H9 (cell line): ENCODE data around the gene FAM120A. TPM values are rescaled to one million over a fixed set of nuclear protein-coding genes. Genes with fewer than 3 reads are reported as not detected.

Source experiments
- DNase-seq: peaks from one replicate; pipeline ENCODE4 v3.0.0-alpha.2; 2017
- H2AFZ ChIP-seq: one replicate; pipeline ENCODE4 v1.6.1; 2013; ENCODE audit warnings: mild to moderate bottlenecking, low read length, control low read depth, moderate library complexity
- H2AK5ac ChIP-seq: 2 replicates; pipeline ENCODE4 v1.6.1; 2013; ENCODE audit warnings: low read length, control low read depth, mixed read lengths; ENCODE audit not compliant: insufficient read length
- H2BK120ac ChIP-seq: one replicate; pipeline ENCODE4 v1.6.1; 2013; ENCODE audit warnings: low read depth, mild to moderate bottlenecking, low read length, control low read depth, inconsistent platforms; ENCODE audit not compliant: poor library complexity, severe bottlenecking
- H2BK12ac ChIP-seq: 2 replicates; pipeline ENCODE4 v1.6.1; 2013; ENCODE audit warnings: low read length, control low read depth, mixed read lengths, low read depth; ENCODE audit not compliant: insufficient read length
- H2BK15ac ChIP-seq: 2 replicates; pipeline ENCODE4 v1.6.1; 2013; ENCODE audit warnings: low read depth, low read length, control low read depth
- H2BK20ac ChIP-seq: one replicate; pipeline ENCODE4 v1.6.1; 2013; ENCODE audit warnings: low read depth, mild to moderate bottlenecking, low read length, control low read depth, inconsistent platforms; ENCODE audit not compliant: poor library complexity, severe bottlenecking
- H2BK5ac ChIP-seq: 2 replicates; pipeline ENCODE4 v1.6.1; 2013; ENCODE audit warnings: low read length, control low read depth, mixed read lengths; ENCODE audit not compliant: insufficient read length
- H3K14ac ChIP-seq: 2 replicates; pipeline ENCODE4 v1.6.1; 2013; ENCODE audit warnings: low read length, control low read depth; ENCODE audit not compliant: insufficient read depth
- H3K18ac ChIP-seq: 2 replicates; pipeline ENCODE4 v1.6.1; 2013; ENCODE audit warnings: low read depth, mild to moderate bottlenecking, mixed read lengths, low read length, control low read depth; ENCODE audit not compliant: insufficient read length
- H3K23ac ChIP-seq: 2 replicates; pipeline ENCODE4 v1.6.1; 2013; ENCODE audit warnings: low read length, control low read depth, mixed read lengths, low read depth; ENCODE audit not compliant: insufficient read length
- H3K23me2 ChIP-seq: 2 replicates; pipeline ENCODE4 v1.6.1; 2013; ENCODE audit warnings: low read depth, mild to moderate bottlenecking, mixed read lengths, low read length, control low read depth; ENCODE audit not compliant: insufficient read length, poor library complexity, severe bottlenecking
- H3K27ac ChIP-seq: 2 replicates; pipeline ENCODE4 v1.5.1; 2013; ENCODE audit warnings: low read length, control low read depth, mixed read lengths, low read depth; ENCODE audit not compliant: insufficient read length
- H3K27me3 ChIP-seq: 2 replicates; pipeline ENCODE4 v1.6.1; 2013; ENCODE audit warnings: low read length, control low read depth, inconsistent platforms; ENCODE audit not compliant: insufficient read depth
- H3K4ac ChIP-seq: 2 replicates; pipeline ENCODE4 v1.6.1; 2013; ENCODE audit warnings: low read depth, mild to moderate bottlenecking, control low read depth, inconsistent platforms, low read length, moderate library complexity
- H3K4me1 ChIP-seq: 2 replicates; pipeline ENCODE4 v1.6.1; 2013; ENCODE audit warnings: low read length, control low read depth, inconsistent platforms; ENCODE audit not compliant: insufficient read depth
- H3K4me2 ChIP-seq: 2 replicates; pipeline ENCODE4 v1.6.1; 2013; ENCODE audit warnings: low read length, control low read depth, mixed read lengths; ENCODE audit not compliant: insufficient read length, insufficient read depth
- H3K56ac ChIP-seq: 2 replicates; pipeline ENCODE4 v1.6.1; 2013; ENCODE audit warnings: low read depth, mild to moderate bottlenecking, mixed read lengths, low read length, control low read depth; ENCODE audit not compliant: insufficient read length
- H3K79me1 ChIP-seq: 2 replicates; pipeline ENCODE4 v1.6.1; 2013; ENCODE audit warnings: low read depth, mild to moderate bottlenecking, moderate library complexity, low read length, control low read depth, inconsistent platforms; ENCODE audit not compliant: insufficient read depth, poor library complexity, severe bottlenecking
- H3K79me2 ChIP-seq: 2 replicates; pipeline ENCODE4 v1.6.1; 2013; ENCODE audit warnings: low read length, control low read depth, inconsistent platforms; ENCODE audit not compliant: insufficient read depth
- H3K9ac ChIP-seq: 2 replicates; pipeline ENCODE4 v1.6.1; 2013; ENCODE audit warnings: low read length, control low read depth, mixed read lengths; ENCODE audit not compliant: insufficient read length; ENCODE audit errors: extremely low read depth
- H3K9me3 ChIP-seq: one replicate; pipeline ENCODE4 v1.6.1; 2013; ENCODE audit warnings: low read depth, low read length, inconsistent platforms; ENCODE audit not compliant: control insufficient read depth
- H3T11ph ChIP-seq: one replicate; pipeline ENCODE4 v1.6.1; 2013; ENCODE audit warnings: mild to moderate bottlenecking, low read length, control low read depth, inconsistent platforms
- H4K20me1 ChIP-seq: one replicate; pipeline ENCODE4 v1.6.1; 2013; ENCODE audit not compliant: control insufficient read depth, insufficient read length, insufficient read depth
- H4K5ac ChIP-seq: 2 replicates; pipeline ENCODE4 v1.6.1; 2013; ENCODE audit warnings: low read depth, mild to moderate bottlenecking, mixed read lengths, low read length, control low read depth; ENCODE audit not compliant: insufficient read length
- H4K8ac ChIP-seq: replicated peaks from 2 replicates; pipeline ENCODE4 v1.6.1; 2013; ENCODE audit warnings: low read length, control low read depth, mixed read lengths, low read depth; ENCODE audit not compliant: insufficient read length
- H4K91ac ChIP-seq: 2 replicates; pipeline ENCODE4 v1.6.1; 2013; ENCODE audit warnings: low read depth, mild to moderate bottlenecking, moderate library complexity, mixed read lengths, low read length, control low read depth; ENCODE audit not compliant: insufficient read length
- H3K27ac Mint-ChIP-seq, 3 experiments: 2 replicates in 2 of 3; 3 replicates in 1 of 3; pipeline ENCODE4 v1.8.0; 2020 to 2021; ENCODE audit warnings: mixed read lengths in 3 of 3, mild to moderate bottlenecking in 1 of 3, moderate library complexity in 1 of 3
- H3K27me3 Mint-ChIP-seq: 2 replicates; pipeline ENCODE4 v1.8.0; 2021; ENCODE audit warnings: low read depth, mild to moderate bottlenecking, moderate library complexity, mixed read lengths
- H3K36me3 Mint-ChIP-seq, 3 experiments: 2 replicates in 2 of 3; 3 replicates in 1 of 3; pipeline ENCODE4 v1.8.0; 2020 to 2021; ENCODE audit warnings: low read depth in 3 of 3, mixed read lengths in 3 of 3; ENCODE audit not compliant: insufficient read depth in 1 of 3
- H3K4me1 Mint-ChIP-seq, 2 experiments: 2 replicates each; pipeline ENCODE4 v1.8.0; 2020; ENCODE audit warnings: mixed read lengths in 2 of 2
- H3K4me3 Mint-ChIP-seq, 2 experiments: 2 replicates in 1 of 2; 3 replicates in 1 of 2; pipeline ENCODE4 v1.8.0; 2020 to 2021; ENCODE audit warnings: mild to moderate bottlenecking in 2 of 2, mixed read lengths in 2 of 2, moderate library complexity in 1 of 2
- H3K9me3 Mint-ChIP-seq, 2 experiments: 2 replicates in 1 of 2; 3 replicates in 1 of 2; pipeline ENCODE4 v1.8.0; 2020; ENCODE audit warnings: mild to moderate bottlenecking in 2 of 2, mixed read lengths in 2 of 2, moderate library complexity in 1 of 2
- CTCF ChIP-seq: fragments of 200-600 bp; sonication (generic); conservative IDR thresholded peaks from 3 replicates; pipeline ENCODE4 v1.8.0; 2021; ENCODE audit warnings: antibody characterized with exemption, mild to moderate bottlenecking
- WGBS: extraction: QIAGEN DNeasy Blood & Tissue Kit; methylation state at CpG from one replicate; pipeline ENCODE4 v1.1.7; 2013; ENCODE audit warnings: missing lambda C conversion rate, low lambda C conversion rate, mixed read lengths; ENCODE audit not compliant: insufficient read length; ENCODE audit errors: extremely low coverage; 5-methylcytosine and 5-hydroxymethylcytosine counted together
- total RNA-seq: library from RNA; stranded (reverse); gene quantifications from 2 replicates; pipeline ENCODE4 v1.2.1, GENCODE V29; 2021

FAM120A gene
- total RNA-seq, 1 experiment from 2014 or later = 57.7 TPM

- no CpG with 5 or more reads among the region's 2 CpGs for WGBS
- no peak overlapping the region for H3K27ac ChIP-seq
Observed at GRCh38 chr9:93456504-93456903, 5.0 kb downstream of the FAM120A start.

More at GRCh38 chr9:93456504-93456903, 5.0 kb downstream of the FAM120A start:
- Histone ChIP-seq H3K27me3 (no peaks in the 10 kb centered on the region), H2BK12ac (no peak overlapping the region), H3K23me2 (peaks cover 13% of the 10 kb centered on the region), H3K79me1 (peaks cover 10% of the 10 kb centered on the region), H2AK5ac (no peak overlapping the region), H2BK120ac (no peak overlapping the region), H3K14ac (no peak overlapping the region), H3K4me1 (peaks cover 8% of the 10 kb centered on the region; the same call in 1 of the 2 replicates), H2BK15ac (no peak overlapping the region), H2AFZ (no peak overlapping the region), H3K9ac (no peak overlapping the region), H3K4ac (no peak overlapping the region), H4K5ac (no peak overlapping the region), H3T11ph (no peak overlapping the region), H2BK20ac (no peak overlapping the region), H4K8ac (no peak overlapping the region), H3K79me2 (peaks cover 38% of the 10 kb centered on the region), H3K56ac (no peak overlapping the region), H4K91ac (no peak overlapping the region), H3K23ac (no peak overlapping the region), H2BK5ac (no peak overlapping the region), H4K20me1 (no peaks in the 10 kb centered on the region), H3K18ac (no peak overlapping the region), H3K9me3 (no peaks in the 10 kb centered on the region), H3K4me2 (no peak overlapping the region)
- Mint-ChIP-seq H3K36me3 (peaks cover 0 to 6% (median 1%) of the 10 kb centered on the region in 3 experiments; a peak in 4 of 7 replicates), H3K27me3 (no peaks in the 10 kb centered on the region), H3K9me3 (no peaks in the 10 kb centered on the region; a peak in 1 of 5 replicates), H3K4me3 (no peak overlapping the region), H3K4me1 (peaks cover 47 to 53% of the 10 kb centered on the region in 2 experiments), H3K27ac (no peak overlapping the region)
- no peak for DNase-seq
- TF ChIP-seq CTCF = no peak
